ENCODE data around the gene SASS6.
A peak's percentile ranks its signal among the peaks of the same experiment; 100 is the strongest.

The SASS6 gene, protein sequence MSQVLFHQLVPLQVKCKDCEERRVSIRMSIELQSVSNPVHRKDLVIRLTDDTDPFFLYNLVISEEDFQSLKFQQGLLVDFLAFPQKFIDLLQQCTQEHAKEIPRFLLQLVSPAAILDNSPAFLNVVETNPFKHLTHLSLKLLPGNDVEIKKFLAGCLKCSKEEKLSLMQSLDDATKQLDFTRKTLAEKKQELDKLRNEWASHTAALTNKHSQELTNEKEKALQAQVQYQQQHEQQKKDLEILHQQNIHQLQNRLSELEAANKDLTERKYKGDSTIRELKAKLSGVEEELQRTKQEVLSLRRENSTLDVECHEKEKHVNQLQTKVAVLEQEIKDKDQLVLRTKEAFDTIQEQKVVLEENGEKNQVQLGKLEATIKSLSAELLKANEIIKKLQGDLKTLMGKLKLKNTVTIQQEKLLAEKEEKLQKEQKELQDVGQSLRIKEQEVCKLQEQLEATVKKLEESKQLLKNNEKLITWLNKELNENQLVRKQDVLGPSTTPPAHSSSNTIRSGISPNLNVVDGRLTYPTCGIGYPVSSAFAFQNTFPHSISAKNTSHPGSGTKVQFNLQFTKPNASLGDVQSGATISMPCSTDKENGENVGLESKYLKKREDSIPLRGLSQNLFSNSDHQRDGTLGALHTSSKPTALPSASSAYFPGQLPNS

DNA sequence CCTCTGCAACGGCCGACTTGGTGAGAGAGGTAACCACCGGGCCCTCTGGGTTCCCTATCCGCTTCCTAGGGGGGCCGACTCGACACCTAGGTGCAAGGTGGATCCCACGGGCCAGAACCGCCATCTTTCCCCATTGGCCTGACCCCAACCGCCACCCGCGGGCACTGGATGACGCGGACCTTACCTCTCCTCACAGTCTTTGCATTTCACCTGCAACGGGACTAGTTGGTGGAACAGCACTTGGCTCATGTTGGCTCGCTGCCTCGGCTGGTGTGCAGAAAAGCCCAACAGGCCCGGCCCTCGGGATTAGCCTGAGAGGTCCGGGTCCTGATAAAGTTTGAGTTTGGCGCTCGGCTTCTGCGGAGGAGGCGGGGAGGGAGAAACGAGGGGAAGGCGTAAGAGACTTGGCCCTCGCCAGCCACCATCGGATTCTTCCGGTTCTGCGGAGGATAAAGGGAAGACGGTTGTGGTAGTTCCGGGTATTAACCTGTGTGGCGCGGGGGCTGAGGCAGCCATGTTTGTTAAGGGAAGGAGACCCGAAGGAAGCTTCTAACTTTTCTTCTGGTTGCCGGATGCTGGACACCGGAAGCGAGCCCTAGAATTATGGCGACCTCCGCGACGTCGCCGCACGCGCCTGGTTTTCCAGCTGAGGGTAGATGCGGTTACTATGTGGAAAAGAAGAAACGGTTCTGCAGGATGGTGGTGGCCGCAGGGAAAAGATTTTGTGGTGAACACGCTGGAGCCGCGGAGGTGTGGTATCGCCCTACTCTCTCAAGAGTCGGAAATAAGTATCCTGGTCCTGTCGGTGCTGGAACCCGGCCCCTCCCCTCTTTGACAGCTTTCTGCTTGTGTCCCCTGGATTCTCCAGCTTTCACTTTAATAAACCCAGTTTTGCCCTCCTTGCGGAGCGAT, at the start of gene SASS6, which contains the start of gene TRMT13:
Gene SASS6, minus strand, starts transcription at position 365 of the 912 bp plus-strand sequence. Its CDS starts 116 bp downstream, at position 249.
Gene TRMT13, plus strand, starts transcription at position 598 of the 912 bp plus-strand sequence. Its CDS starts 6 bp downstream, at position 604.
- DNase-seq: peak; percentile 86

DNA sequence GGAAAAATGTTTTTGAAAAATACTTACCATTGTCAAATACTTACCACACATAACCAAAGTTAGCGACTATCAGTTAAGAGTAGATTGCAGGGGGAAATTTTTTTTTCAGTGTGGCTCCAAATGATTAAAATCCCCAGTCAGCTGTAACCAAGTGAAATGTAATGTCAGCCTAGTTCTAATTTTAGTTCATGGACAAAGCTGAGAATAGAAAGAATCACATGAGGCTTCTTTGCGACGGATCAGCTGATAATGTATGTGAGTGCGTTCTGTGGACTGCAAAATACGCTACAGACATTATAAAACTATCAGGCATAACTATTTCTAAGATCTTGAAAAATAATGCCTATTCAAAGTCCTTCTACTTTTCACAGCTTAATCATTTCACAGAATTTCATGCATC, 45.4 kb upstream of the SASS6 start, which contains the start of gene LRRC39:
Gene LRRC39, minus strand, starts transcription at position 166 of the 400 bp plus-strand sequence. CDS start 9,740 bp downstream, outside the sequence.
- DNase-seq: no peak

DNA sequence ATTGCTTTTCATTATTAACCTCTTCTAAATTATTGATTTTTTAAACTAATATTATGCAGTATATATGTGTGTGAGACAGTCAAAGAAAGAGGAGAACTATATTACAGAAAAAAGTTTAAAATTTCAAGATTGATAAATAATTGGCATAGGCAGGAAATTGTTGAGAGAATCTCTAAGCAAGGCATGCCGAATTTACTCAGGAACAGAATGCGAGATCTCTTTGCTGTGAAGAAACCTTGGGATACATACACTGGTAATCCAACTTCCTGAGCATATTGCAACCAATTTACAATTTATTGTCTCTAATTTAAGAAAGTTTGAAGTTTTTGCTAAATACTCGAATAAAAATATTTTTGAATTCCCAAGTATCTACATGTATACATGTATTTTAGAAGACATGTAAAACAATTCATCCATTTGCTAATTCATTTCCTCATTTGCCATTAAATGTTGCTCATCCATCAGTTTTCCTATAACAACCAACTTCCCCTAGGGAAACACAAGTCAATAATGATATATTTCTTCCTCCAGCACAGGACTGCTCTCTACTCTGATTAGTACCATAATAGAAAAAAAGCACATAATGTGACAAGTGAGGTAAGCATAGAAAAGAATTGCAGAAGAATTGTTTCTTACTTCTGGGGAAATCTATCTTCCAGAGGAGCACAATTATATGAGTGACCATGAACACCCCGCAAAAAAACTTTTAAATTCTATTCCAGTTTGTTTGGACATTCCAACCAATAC, 44.7 kb upstream of the SASS6 start:
- no peak for DNase-seq

DNA sequence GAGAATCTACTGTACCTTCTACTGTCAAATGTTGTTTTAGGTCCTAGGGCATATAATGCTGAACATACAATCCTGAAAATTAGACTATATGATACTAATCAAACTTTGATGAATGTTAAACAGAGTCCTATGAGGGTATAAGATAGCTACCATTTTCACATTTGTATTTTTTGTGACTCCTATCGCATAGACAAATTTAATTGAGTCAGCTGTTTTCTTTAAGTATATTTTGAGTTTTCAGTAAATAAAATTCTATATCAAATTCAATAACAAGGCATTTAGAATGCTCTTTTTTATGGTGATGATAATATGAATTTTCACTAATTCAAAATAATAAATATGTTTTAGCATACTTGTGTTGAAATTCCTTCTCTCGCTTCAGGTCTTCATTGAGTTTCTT, 35.3 kb upstream of the SASS6 start:
- no peak for DNase-seq

DNA sequence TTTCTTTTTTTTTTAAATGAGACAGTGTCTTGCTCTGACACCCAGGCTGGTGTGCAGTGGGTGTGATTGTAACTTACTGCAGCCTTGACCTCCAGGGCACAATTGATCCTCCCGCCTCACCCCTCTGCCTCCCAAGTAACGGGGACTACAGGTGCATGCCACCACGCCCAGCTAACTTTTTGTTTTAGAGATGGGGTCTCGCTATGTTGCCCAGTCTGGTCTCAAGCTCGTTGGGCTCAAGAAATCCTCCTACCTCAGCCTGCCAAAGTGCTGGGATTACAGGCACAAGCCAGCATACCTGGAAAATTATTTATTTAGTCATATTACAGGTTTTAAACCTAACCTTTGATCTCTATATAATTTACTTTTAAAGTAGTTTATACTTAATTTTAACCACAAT, 32.0 kb upstream of the SASS6 start:
- DNase-seq: no peak

DNA sequence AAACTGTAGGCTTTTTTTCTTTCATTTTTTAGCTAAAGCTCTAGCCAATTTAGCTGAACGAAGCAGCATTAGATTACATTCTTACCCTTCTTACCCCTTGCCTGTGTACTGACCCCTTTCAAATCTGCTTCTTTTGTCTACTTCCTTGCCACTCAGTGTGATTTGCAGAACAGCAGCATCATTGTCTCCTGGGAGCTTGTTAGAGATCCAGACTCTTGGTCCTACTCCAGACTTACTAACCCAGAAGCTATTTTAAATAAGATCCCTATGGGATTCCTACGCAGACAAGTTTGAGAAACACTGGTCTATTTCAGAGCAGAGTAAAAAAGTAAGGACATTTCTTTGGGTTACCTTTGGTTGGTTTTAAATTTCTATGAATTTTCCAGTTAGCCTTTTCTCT, 31.5 kb upstream of the SASS6 start:
- no peak for DNase-seq

DNA sequence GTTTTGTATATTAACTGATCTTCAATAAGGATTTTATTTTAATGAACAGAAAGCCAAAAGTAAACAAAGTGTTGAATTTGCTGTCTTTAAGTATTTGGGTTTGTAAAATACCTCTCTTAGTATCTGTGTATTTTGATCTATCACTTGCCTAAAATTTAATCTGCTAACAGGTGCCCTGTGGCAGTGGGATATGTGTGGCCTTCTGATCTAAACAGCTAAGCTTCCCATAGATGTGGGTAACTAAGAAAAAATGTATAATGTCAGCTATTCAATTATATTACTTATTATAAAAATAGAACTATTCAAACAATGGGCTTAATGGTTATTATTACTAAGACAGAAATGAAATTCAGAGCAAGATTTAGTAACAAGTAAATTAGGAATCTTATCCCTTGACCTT, 30.2 kb upstream of the SASS6 start:
- DNase-seq: no peak

DNA sequence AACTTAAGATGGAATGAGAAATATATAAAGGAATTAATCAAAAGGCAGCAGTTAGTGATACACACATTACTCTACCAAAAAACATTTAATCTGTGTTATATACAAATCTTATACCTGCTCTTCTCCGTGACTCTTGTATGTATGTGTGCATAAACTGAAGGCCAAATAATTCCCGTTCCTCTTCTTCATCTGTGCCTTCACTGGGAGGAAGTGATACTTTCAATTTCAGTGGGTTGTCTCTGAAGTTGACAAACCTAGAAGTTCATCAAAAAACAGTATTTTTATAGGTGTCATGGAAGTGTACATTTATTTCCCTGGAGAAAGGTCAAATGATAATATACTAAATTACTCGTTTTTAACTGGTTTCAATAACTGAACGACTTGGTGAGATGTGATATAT, 19.5 kb upstream of the SASS6 start:
- no peak for DNase-seq

DNA sequence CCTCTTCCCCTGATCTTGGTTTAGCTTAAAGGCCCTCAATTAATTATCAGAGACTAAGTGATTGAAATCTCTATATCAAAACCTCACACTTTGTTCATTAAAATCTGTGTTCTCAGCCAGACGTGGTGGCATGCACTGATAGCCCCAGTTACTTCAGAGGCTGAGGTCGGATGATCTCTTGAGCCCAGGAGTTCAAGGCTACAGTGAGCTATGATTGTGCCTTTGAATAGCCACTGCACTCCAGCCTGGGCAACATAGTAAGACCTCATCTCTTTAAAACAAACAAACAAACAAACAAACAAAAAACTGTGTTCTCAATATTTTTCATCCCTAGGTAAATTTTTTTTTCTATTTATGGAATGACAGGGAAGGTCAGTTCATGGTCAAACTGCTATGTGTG, 18.9 kb upstream of the SASS6 start:
- DNase-seq: no peak

DNA sequence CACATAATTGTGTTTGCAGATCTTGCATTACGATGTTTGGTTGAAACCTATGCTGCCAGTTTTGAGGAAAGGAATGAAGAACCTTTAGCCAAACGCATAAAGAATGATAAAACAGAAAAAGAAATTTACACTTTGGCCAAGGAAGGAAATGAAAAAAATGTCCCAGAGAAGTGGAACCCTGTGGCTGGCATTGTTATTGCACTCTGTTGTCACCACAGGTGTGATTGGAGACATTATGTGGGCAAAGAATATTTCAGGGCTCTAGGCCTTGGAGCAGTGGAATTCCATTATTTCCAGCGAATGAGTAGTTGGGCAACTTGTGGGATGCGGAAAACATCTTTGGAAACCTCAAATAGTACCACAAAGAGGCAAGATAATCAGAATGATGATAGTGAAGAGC, 15.1 kb upstream of the SASS6 start:
- no peak for DNase-seq

DNA sequence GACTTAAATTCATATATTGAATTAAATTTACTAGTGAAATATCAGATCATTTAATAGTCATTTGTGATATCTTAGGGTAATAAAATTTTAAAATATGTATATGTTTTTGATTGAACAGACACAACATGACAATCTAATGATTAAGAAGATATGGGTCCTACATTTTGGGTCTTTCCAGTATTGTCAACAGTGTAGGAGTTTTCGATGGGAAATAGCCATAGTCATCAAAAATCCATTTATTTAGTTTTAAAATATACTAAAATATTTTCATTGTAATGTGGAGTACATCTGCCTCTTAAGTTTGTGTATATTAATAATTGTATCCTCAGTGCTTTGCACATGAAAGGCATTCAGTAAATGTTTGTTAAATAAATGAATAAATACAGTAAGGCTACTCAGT, 14.2 kb upstream of the SASS6 start:
- no peak for DNase-seq

DNA sequence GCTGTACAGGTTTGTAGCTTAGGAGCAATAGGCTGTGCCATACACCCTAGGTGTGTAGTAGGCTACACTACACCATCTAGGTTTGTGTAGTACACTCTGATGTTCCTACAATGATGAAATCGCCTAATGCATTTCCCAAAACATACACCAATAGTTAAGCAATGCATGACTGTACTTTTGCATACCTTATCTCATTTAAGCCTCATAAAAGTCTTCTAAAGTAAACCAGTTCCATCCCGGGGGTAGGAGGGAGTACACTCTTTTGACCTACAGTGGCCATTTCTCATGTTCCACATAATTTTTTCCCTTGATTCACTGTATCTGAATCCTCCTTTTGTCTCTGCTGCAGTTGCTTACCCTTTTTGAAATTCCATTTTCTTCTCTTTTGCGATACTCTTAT, 12.4 kb upstream of the SASS6 start:
- DNase-seq: no peak

DNA sequence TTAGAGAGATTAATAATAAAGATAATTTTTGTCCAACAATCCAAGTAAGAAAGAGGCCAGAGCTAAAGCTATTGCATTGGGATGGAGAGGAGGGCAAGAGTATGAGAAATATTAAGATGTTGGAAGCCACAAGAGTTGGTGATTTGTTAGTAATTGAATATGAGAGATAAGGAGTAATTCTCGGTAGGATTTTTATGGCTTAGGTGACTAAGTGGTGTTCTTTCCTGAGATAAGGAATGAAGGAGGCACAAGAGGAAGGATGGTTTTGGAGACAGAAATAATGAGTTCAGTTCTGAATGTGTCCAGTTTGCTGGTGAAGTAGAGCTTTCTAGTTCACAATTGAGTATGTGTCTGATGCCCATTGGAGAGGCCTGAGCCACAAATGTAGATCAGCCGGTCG, 9.6 kb upstream of the SASS6 start:
- DNase-seq: no peak

DNA sequence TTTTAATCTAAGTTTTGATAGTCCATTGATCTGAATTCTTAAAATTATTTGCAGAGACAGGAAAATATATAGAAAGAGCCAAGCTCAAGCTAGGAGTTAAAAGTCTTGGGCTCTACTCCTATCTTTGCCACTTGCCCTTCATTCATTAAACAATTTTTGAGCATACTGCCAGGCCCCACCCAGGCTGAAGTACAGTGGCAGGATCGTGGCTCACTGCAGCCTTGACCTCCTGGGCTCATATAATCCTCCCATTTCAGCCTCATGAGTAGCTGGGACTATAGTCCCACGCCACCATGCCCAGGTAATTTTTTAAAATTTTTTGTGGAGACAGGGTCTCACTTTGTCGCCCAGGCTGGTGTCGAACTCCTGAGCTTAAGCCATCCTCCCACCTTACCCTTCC, 8.5 kb upstream of the SASS6 start:
- no peak for DNase-seq

DNA sequence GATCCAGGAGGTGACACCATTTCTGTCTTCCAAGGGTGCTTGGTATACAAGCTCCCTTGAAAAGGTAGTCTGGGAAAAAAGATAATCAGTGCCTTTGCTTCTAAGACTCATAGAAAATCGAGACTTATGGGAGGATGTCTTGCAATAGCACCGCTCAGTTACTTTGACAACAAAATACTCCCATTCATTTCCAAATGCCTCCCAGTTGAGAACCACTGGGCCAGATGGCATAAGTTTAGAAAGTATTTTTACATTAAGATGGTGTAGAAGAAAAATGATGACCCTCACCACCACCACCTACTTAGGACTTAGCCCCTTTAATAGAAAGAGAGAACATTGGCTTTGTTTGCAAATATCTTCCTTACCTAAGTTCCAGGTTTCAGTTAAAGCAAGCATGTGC, 4.9 kb upstream of the SASS6 start:
- DNase-seq: no peak

DNA sequence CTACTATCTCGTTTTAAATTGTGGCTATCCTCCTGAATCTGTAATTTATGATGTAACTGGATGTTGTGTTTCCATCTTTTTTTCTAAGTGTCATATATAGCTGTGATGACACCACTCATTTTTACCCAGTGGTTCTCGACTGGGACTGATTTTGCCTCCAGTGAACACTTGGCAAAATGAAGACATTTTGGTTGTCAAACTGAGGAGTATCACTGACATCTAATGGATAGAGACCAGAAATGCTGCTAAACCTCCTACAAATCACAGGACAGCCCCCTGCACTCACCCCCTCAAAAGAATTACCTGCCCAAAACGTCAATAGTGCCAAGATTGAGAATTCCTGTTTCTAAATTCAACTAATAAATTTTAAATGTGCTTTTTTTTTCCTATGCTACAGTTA, 2.1 kb upstream of the SASS6 start:
- no peak for DNase-seq

DNA sequence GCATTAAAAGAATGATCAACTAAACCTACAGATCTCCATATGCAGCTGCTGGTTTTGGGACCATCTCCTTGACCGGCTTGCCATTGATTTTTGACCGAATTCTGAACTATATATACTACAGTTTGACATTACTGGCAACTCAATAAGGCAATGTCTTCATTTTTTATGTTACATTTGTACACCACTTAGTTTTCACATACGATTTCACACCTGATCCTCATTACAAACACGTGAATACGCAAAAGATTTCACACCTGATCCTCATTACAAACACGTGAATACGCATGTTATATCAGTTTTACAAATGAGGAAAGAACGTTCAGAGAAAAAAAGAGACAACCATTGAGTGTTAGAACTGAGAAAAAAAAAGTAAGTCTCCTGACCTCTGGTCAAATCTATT, 1.1 kb downstream of the SASS6 start:
- DNase-seq: no peak

DNA sequence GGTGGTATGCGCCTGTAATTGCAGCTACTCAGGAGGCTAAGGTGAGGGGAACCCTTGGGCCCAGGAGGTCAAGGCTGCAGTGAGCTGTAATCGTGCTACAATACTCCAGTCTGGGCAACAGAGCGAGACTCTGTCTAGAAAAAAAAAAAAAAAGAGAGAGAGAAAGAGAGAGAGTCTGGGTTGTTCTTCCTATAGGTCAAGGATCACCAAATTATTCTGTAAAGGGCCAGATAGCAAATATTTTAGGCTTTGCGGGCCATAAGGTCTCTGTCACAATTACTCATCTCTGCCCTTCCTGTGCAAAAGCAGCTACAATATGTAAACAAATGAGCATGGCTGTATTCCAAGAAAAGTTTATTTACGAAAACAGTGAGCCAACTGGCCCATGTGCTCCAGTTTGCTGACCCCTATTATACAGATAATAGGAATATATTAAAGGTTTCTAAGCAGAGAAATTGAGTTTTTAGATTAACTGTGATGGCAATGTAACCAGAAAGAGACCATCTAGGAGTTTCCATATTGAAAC, 2.1 kb downstream of the SASS6 start:
- DNase-seq: no peak

DNA sequence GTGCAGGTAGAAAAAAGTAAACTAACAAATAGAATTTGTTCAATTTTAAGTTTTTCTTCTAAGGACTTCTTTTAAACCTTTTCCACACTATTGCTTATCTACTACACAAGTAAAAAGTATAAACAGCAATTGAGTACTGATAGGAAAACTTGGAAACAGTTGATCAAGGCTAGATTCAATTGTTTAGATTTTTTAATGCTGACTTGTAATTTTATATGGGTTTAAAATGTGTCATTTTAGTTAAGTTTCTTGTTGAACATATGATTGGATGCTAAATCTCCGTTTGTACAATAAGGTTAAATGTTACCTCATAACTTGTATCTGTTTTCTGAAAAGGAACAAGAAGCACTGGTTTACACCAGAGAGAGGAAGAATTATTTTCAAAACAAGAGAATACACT, 5.5 kb downstream of the SASS6 start:
- DNase-seq: no peak

DNA sequence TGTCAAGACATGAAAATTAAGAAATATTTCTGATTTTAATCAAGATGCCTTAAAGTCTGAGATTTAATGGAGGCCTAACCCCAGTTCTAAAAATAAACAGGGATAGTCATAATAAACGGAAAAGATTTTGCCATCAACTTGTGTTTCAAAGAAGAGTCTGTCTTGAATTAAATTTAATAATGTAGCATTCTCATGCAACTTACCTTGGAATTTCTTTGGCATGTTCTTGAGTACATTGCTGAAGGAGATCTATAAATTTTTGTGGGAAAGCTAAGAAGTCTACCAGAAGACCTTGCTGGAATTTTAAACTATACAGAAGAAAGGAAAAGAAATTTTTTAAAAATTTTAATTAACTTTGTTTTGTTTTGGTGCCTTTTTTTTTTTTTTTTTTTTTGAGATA, 10.6 kb downstream of the SASS6 start:
- no peak for DNase-seq

DNA sequence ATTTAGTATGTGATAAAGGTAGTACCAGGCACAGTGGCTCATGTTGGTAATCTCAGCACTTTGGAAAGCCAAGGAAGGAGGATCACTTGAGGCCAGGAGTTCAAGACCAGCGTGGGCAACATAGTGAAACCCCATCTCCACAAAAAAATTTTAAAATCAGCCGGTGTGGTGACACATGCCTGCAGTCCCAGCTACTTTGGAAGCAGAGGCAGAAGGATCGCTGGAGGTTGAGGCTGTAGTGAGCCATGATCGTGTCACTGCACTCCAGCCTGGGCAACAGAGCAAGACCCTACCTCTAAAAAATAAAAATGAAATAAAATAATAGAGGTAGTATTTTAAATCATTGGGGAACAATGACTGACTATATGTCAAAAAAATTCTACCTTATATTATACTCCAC, 17.2 kb downstream of the SASS6 start:
- no peak for DNase-seq

DNA sequence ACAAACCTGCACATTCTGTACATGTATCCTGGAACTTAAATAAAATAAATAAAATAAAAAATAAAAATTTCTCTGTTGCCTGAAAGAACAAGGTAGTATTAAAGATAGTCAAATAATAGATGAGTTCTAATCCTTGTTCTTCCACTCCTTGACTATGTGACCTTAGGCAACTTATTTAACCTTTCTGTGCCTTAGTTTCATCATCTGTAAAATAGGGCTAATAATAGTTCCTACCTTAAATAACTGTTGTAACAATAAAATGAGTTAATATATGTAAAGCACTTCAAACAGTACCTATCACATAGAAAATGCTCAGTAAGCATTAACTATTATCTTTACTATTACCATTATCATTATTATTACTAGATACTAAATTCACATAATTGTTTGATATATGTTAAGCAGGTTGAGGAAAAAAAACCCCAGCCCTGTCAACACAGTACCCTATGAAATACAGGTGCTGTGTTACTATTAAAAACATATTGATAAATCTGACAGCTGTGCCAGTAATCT, 23.1 kb downstream of the SASS6 start:
- DNase-seq: no peak
